ENCODE measurements around the gene RNPS1.

DNA sequence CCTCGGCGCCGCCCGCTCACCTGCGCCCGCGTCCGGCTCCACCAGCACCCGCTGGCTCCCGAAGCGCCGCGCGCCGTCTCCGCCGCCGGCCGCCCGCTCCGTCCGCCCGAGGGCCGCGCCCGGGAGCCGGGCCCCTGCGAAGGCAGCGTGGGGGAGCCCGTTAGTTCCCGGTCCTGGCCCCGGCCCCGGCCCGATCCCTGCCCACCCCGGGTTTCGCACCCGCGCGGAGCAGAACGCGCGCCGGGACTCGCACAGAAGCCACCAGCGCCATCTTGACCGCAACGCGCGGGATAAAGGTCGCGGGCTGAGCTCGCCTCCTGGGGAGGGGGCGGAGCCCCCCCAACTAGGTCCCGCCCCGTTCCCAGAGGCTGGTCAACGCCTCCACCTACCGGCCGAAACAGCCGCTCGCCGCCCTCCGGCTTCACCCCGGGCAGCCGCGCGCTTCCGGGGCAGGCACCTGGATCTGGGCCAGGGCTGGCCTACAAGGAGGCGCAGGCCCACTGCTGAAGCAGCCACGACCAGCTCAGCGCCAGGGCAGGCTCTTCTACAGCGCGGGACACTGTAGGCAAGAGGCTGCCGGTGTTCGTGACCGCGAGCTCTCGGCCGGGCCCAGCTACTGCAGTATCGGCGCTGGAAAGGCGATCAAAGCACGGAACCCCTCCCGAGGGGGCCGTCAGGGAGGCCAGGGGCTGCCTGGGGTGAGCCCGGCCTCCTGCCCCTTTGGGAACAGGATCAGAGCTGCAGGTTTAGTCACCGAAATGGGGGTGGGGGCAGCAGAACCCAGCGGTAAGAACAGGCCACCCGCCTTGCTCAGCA lies 16.4 kb downstream of the RNPS1 start, which contains the start of gene ECI1:
- peak in 1 of 2 donors; percentile 56 for TF ChIP-seq POLR2A (IDR thresholded peaks at IDR 0.05)
- TF ChIP-seq CTCF (IDR thresholded peaks at IDR 0.05) = peak; percentile 37 to 73 (median 68)
